HG03095 (cell line): ENCODE data around the gene NFIC.
"Not testable (repeated sequence)": the region's sequence is repeated elsewhere in the genome, so short reads cannot be mapped to it uniquely, and the experiment has no call there.

Source experiments
- ATAC-seq: cut with Tn5 transposase; IDR thresholded peaks from one replicate; pipeline ENCODE4 v1.9.1; 2021; ENCODE audit warnings: moderate library complexity; ENCODE audit not compliant: unreplicated experiment

The NFIC gene

DNA sequence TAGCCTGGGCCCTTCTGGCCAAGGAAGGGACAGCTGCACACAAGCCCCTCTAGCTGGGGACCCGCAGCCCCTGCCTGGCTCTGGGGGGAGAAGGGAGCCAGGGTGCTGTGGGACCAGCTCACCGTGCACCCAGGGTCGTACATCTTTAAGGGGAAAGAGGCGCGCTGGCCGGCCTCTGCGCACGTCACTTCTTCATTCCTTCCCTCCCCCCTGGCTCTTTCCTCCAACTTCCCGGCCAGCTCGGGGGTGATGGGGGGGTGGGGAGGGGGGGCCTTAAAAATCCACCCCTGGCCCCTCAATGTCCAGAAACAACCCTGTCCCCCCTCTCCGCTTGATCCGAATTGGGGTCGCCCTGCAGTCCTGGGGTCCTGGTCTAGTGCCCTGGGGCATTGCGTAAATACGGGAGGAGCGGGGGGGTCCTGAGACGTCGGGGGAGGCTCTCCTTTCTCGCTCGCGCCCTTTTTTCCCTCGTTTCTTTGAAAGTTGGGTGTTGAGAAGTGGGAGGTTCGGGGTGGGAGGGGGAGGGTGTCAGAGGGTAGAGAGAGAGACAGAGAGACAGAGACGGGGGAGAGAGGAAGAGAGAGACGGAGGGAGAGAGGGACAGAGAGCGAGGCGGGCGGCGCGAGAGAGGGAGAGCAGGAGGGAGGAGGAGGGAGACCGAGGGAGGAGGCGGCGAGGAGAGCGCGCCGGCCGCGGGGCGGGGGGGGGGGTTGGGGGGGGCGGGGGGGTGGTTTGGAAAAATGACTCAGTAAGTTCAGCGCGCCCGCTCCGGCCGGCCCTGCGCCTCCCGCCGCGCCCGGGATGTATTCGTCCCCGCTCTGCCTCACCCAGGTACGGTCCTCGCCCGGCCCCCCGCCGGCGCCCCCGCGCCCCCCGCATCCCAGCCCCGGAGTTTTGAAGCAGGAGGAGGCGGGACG is at the start of gene NFIC:
Gene NFIC, plus strand, starts transcription at position 748 of the 917 bp plus-strand sequence. Its CDS starts 54 bp downstream, at position 802.
- no peak for ATAC-seq

DNA sequence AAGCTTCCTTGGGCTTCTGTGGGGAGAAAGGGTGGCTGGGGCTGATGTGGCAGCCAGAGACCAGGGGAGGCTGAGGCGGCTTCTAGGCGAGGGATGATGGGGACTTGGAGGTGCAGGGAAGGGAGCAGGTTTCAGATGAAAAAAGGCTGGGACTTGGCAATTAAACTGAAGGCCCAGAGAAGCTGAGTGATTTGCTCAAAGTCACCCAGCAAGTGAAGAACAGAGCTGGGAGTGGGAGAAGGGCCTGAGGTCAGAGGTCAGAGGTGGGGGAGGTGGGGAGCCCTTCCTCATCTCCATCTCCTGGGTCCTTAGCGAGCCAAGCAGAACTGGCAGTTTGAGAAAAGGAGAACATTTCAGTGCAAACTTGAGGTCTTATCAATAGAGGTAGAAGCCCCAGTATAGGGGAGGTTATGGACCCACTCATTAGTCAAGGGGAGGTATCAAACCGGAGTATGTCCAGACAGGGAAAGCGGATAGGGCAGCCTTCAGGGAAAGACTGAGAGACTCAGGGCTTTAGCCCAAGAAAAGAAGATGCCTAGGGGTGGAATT is 49.6 kb upstream of the NFIC start:
- ATAC-seq = no peak

DNA sequence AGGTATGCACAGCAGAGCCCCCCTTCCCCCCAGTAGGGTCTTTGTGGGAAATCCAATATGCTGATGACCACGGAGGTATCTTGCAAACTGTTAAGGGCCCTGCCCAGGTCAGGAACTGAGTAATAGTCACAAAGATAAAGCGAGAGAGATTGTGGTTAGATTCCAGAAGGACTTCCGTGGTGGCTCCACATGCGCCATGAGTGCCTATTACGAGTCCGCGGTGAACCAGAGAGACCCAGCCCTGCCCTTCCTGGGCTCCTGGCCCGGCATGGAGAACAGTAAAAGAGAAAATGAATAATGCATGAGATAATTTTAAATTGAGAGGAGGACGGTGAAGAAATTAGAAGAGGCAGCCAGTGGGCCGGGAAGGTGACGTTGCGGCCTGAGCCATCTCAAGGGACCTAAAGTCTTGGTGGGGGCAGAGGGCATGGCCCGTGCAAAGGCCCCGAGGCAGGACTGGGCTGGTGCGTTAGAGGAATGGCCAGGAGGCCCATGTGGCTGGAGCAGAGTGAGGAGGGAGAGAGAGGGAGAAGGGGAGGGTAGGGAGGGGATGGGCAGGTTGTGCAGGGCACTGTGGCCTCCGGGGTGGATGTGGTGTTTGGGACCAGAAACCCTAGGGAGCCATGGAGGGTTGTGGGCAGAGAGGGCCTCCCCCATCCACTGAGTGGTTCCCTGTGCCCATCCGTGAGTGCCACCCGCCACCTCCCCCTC is 46.6 kb upstream of the NFIC start:
- ATAC-seq = no peak

DNA sequence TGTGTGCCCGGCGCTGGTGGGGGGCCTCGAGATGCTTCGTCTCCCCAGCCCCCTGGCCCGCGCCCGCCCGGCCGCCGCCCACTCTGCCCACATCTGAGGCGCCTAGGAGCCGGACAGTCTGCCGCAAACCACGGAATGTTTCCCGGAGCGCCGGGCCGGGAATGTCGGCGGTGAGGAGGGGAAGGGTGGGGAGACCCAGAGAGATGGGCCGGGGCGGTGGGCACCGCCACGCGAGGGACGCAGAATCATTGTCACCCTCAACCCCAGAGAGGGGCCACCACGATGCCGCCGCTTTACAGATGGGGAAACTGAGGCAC is 46.1 kb upstream of the NFIC start:
- ATAC-seq = no peak

DNA sequence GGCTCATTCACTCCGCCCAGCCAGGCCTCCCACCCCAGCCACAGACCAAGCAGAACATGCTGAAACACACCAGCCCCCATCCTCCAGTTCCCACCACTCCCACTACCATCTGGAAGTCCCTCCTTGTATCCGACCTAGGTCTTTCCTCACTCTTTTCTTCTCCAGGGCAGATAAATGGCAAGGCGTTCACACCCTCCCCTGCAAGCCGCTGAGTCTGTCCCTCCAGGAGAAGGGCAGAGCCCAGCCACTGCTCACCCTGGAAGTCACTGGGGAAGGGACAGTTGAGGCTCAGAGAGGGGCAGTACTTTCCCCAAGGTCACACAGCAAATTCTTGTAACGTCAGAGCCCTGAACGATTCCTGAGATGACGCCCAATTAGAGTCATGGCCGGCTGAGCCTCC is 45.5 kb upstream of the NFIC start:
- no peak for ATAC-seq

DNA sequence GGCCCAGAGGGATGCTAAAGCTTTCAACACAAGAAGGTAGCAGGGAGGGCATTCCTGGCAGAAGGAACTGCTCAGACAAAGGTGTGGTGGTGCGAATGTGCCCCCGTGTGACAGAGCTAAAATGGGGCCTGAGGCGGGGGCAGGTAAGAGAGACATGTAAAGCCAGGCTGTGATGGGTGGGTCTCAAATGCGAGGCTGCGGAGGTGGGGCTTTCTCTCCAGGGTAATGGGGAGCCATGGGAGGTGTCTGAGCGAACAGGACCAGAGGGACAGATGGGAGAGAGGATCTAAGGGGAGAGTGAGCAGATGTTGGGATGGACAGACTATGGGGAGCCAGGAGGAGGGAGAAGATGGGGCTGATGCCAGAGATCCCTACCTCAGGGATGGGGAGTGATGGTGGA is 44.7 kb upstream of the NFIC start:
- no peak for ATAC-seq

DNA sequence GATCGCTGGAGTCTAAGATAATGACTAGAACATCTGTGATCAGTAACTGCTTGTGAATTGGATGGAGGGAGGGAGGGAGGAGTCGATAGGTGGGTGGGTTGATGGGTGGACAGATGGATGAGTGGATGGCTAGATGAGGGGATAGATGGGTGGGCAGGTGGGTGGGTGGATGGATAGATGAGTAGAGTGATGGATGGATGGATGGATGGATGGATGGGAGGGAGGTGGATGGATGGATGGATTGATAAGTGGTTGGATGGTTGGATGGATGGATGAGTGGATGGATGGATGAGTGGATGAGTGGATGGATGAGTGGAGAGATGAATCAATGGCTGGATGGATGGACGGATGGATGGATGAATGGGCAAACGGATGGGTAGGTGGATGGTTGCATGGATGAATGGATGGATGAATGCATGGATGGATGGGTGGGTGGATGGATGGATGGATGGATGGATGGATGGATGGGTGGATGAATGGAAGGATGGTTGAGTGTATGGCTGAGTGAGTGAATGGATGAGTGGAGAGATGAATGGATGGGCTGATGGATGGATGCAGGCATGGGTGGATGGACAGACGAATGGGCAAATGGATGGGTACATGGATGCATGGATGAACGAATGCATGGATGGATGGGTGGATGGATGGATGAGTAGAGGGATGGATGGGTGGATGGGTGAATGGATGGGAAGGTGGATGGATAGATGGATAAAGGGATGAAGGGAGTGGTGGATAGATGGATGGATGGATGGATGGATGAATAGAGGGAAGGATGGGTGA is 44.0 kb upstream of the NFIC start:
- no peak for ATAC-seq

DNA sequence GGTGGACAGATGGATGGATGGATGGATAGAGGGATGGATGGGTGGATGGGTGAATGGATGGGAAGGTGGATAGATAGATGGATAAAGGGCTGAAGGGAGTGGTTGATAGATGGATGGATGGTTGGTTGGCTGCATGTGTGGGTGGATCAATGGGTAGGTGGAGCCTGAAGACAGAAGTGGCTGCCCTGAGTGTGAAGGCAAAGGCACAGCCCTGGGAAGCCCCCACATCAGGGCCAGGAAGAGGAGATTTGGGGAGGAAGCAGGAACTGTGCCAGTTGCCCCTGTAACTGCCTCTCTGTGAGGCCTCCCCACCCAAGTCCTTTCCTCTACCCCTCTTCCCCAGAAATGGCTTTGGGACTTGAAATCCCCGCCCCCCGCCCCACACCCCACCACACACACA is 43.4 kb upstream of the NFIC start:
- no peak for ATAC-seq

DNA sequence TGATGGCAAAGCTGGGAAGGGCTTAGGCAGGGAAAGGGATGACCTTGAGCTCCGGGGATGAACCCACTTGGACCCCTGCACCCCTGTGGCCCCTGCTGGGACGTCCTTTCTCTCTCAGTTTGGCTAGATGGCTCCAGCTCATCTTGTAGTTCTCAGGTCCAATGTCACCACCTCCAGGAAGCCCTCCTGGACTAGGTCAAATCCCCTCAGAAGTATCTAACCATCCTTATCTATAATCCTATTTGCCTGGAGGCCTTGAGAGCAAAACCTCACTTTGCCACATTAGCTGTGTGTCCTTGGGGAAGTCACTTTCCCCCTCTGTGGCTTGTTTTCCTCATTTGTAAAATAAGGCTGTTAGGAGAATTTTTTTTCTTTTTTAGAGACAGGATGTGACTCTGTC is 42.7 kb upstream of the NFIC start:
- ATAC-seq = no peak

DNA sequence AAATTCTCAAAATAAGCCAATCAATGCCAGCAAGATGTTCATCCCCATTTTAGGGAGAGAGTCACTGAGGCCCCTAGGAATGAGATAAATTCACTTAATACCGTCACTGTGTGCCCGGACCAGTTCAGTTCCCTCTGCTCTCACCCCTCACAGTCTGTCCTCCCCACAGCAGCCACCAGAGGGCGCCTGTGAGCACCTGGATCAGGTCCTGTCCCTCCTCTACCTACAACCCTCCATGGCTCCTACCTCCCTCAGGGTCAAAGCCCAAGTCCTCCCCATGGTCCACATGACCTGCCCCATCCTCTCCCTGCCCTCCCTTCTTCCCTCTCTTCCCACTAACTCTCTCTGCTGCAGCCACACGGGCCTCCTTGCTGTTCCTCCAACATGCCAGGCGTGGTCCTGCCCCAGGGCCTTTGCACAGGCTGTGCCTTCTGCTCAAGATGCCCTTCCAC is 42.0 kb upstream of the NFIC start:
- ATAC-seq = no peak

DNA sequence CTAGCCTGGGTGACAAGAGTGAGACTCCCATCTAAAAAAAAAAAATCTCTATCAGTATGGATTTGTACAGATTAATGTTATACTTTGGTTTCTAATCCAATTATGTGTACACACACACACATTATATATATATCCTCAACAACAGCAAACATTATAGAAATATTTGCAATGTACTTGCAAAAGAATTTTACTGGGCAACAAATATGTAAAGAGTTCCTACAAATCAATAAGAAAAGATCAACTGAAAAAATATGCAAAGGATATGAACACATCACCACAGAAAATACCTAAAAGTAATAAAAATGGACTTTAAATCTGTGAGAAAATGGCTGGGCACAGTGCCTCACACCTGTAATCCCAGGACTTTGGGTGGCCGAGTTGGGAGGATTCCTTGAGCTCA is 40.9 kb upstream of the NFIC start:
- ATAC-seq = no peak

DNA sequence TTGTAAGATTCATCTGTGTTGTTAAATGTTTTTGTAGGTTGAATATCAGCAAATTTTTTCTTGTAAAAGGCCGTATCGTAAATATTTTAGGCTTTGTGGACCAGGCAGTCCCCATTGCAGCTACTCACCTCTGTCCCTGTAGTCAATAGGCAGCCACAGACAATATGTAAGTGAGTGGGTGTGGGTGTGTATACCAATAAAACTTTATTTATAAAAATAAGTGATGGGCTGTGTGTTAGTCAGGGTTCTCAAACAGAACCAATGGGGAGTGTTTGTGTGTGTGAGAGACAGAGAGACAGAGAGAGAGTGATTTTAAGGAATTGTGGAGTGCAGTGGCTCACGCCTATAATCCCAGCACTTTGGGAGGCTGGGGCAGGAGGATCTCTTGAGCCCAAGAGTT is 37.6 kb upstream of the NFIC start:
- no peak for ATAC-seq

DNA sequence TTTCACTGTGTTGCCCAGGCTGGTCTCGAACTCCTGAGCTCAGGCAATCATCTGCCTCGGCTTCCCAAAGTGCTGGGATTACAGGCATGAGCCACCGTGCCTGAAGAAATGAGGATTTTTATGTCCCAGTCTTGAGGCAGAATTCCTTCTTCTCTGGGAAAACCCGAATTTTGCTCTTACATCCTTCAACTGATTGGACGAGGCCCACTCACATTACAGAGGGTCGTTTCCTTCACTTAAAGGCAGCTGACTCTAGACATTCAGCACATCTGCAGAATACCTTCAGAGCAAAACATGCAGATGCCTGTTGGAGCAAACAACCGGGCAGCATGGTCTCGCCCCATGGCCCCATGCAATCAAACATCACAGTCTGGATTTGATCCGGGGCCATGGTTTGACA is 36.3 kb upstream of the NFIC start:
- no peak for ATAC-seq

DNA sequence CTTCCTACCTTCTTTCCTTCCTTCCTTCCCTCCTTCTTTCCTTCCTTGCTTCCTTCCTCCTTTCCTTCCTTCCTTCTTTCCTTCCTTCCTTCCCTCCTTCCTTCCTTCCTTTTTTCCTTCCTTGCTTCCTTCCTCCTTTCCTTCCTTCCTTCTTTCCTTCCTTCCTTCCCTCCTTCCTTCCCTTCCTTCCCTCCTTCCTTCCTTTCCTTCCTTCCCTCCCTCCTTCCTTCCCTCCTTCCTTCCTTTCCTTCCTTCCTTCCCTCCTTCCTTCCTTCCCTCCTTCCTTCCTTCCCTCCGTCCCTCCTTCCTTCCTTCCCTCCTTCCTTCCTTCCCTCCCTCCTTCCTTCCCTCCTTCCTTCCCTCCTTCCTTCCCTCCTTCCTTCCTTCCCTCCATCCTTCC is 34.2 kb upstream of the NFIC start:
- ATAC-seq = not testable (repeated sequence)

DNA sequence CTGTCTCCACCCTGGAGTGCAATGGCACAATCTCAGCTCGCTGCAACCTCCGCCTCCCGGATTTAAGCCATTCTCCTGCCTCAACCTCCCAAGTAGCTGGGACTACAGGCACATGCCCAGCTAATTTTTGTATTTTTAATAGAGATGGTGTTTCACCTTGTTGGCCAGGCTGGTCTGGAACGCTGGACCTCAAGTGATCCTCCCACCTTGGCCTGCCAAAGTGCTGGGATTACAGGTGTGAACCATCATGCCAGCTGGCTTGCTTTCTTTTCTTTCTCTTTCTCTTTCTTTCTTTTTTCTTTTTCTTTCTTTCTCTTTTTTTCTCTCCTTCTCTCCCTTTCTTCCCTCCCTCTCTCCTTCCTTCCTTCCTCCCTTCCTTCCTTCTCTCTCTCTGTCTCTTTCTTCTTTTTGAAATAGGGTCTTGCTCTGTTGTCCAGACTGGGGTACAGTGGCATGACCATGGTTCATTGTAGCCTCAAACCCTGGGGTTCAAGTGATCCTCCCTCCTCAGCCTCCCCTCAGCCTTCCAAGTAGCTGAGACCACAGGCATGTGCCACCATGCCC is 33.3 kb upstream of the NFIC start:
- no peak for ATAC-seq

DNA sequence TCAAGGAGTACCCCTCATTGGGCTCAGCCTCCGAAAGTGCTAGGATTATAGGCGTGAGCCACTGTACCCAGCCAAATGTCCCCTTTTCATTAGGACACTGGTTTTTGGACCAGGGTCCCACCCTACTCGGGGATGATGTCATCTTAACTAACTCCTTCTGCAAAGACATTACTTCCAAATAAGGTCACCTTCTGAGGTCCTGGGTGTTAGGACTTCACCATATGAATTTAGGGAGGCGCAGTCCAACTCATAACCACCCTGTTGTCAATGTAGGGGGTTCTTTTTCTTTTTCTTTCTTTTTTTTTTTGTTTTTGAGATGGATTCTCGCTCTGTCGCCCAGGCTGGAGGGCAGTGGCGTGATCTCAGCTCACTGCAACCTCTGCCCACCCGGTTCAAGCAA is 32.7 kb upstream of the NFIC start:
- ATAC-seq = no peak

DNA sequence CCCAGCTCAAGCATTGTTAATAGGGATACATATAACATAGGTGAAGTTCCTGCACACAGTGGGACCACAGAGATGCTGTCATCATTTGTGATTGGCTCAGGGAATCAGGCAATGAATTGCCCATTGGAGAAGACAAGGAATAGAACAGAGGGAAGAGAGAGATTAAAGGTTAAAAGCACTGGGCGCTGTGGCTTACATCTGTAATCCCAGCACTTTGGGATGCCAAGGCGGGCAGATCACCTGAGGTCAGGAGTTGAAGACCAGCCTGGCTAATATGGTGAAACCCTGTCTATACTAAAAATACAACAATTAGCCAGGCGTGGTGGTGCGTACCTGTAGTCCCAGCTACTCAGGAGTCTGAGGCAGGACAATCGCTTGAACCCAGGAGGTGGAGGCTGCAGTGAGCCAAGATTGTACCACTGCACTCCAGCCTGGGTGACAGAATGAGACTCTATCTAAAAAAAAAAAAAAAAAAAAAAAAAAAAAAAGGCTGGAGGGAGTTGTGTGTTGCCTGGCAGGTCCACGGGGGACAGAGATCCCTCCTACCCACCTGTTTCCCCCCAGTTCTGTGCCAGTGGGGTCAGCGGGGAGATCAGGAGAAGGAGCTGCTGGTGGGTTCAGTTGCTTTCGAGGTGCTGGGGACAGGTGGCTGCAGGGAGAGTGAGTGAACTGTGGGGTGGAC is 31.5 kb upstream of the NFIC start:
- ATAC-seq = not testable (repeated sequence)

DNA sequence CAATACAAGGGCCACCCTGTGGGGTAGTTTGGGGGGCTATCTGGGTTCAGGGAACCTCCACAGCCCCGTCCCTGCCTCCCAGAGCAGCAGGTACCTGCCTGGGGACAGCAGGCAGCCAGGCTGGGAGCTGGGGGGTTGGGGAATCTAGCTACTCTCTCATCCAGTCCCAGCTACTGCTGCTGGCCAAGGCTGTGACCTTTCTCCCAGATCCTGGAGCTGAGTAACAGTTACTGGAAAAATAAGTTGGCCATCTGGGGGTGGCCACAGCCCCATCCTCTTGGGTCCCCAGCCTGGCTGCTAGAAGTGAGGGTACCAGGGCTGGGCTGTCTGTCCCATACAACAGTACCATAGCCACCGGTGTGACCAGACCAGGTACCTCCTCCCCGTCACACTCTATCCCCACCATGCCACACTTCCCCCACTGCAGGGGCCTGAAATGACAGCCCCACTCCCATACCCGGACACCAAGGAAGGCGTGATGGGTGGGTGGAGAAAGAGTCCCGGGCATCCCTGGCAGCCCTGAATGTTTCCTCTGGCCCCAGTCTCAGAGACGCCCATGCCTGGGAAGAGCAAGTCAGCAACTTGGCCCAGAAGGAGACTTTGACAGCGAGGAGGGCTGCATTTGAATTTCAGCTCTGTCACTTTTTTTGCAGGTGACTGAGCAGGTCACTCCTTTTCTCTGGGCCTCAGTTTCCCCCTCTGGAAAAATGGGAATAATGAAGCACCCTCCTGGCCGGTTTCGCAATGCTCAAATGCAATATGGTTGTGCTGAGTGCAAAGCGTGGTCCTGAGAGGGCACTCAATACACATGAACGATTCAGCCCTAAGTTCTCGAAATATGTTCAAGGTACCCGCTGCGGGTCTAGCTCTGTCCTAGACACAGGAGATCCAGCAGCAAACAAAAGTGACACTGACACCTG is 30.7 kb upstream of the NFIC start:
- ATAC-seq = no peak

DNA sequence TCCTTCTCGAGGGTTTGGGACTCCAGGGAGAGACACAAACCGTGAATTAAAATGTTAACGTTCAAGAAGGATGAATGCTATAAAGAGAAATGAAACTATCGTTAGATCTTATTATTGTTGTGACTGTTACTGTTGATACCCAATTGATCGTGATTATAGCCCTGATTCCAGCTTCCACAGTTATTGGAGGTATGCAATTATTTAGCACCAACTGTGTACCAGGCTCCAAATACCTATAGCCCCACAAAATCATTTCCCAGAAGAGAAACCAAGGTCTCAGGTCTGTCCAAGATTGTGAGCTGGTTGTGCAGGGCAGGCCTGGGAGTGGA is 30.1 kb upstream of the NFIC start:
- no peak for ATAC-seq
